Endothelial cell of hepatic sinusoid (primary cell): ENCODE measurements around the gene SARM1.

Source experiments
- in situ Hi-C: cut with HindIII; loops from 2 replicates; pipeline ENCODE4 v1.10.0; 2017; ENCODE audit warnings: low sequenced_read_pairs

Gene SARM1

DNA sequence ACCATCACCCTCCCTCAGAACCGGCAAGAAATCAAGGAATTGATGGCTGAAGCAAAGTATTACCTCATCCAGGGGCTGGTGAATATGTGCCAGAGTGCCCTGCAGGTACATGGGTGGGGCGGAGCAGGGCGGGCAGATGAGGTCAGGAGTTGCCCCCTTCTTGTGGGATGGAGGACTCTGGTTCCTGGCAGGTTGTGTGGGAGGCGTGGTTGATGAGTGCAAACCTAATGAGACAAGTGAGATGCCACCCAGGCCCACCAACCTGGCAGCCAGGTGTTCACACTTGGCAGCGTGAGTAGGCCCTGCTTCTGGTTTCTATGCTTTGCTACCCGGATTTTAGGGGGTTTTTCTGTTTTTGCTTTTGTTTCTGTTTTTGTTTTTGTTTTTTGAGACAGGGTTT is 31.1 kb upstream of the SARM1 start:
- in situ Hi-C loops: no loop called here

DNA sequence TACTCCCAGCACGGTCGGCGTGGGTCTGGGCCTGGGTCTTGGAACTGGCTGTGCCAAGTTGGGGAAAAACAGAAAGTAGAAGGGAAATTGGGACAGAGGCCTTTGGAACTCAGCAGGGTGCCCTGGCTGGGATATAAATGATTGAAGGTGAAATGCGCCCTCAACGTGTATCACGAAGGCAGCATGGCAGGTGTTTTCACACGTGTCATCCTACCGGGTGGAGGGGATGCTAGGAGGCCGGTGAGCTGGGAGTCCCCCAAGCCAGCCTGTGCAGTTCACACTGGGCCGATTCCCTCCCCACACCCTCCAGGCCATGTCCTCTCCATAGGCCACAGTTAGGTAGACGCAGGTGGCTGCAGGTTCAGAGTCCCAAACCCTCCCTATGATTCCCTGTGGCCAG is 30.0 kb upstream of the SARM1 start:
- in situ Hi-C loops: no loop called here

- in situ Hi-C loops: no loop called here
Measured at GRCh38 chr17:28342313-28342712, 29.2 kb upstream of the SARM1 start.

GRCh38 chr17:28343491-28343932 is 28.0 kb upstream of the SARM1 start:
- in situ Hi-C loops: no loop called here

- in situ Hi-C loops: no loop called here
Measured at GRCh38 chr17:28344011-28344410, 27.5 kb upstream of the SARM1 start.

GRCh38 chr17:28344435-28344901 is 27.0 kb upstream of the SARM1 start:
- in situ Hi-C loops: no loop called here

DNA sequence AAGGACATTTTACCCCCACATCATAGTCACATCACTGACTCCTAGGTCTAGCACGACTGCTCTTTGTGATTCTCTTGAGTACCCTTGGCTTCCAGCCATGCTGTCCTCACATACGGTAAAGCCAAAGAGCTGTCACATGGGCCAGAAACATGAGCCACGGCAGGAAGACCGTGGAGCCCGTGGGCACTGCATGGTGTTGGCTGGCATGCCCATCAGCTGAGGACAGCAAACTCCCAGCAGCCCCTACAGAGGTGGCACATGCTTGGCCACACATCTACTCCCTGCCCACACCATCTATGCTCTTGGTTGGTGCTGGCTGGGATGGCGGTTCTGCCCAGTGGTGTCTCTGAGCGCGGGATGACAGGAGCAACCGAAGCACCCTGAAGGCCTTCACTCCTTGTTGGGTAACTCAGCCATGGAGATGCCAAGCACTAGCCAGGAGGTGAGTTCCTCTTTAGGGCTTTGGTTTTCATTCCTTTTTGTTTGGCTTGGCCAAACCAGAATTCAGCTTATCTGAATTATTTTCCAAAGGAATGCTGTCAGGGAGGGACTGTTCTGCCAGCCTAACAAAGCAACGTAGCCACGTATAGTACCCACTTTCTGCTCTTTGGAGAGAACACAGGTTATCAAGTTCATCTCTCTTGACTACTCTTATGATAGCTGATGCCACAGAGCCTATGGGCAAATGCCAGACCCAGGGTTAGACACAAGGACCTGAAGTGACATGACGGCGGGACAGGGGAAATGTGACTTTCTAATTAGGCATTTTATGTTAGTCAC is 25.9 kb upstream of the SARM1 start:
- in situ Hi-C loops: no loop called here

GRCh38 chr17:28346199-28346580 is 25.3 kb upstream of the SARM1 start:
- in situ Hi-C loops: no loop called here

GRCh38 chr17:28346746-28347246 is 24.7 kb upstream of the SARM1 start:
- in situ Hi-C loops: no loop called here

GRCh38 chr17:28347261-28347891 is 24.1 kb upstream of the SARM1 start:
- in situ Hi-C loops: no loop called here

DNA sequence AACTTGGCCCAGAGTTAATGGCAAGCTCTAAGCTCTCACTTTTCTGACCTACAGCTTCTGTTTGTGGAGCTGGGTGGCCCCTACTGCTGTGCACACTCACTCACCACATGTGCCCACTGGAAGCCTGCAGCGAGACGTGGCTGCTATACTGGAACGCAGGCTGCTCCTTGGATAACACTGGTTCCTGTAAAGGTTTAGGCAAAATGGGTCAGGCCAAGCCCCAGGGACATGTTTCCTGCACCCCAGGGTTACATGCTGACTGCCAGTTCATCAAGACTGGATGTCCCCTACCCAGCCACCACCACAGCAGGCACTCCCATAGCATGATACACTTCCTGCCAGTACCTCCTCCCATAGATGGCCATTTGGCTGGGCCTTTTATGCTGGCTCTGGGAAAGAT is 22.5 kb upstream of the SARM1 start:
- in situ Hi-C loops: no loop called here

GRCh38 chr17:28350271-28350670 is 21.2 kb upstream of the SARM1 start:
- in situ Hi-C loops: no loop called here

- in situ Hi-C loops: loop anchor here (5.0 kb wide), 1 partner anchor 40 kb away; the partner anchor contains the start of gene TMEM97
Measured at GRCh38 chr17:28357061-28357900, 14.2 kb upstream of the SARM1 start, which contains the start of gene POLDIP2. TSS of gene POLDIP2 (minus strand) at chr17:28357527. CDS start at chr17:28357448, 79 bp downstream.

- in situ Hi-C loops: loop anchor here (5.0 kb wide), 1 partner anchor 41 kb away; the partner anchor contains the start of gene TMEM97
Measured at GRCh38 chr17:28357901-28358197, 13.6 kb upstream of the SARM1 start.

- in situ Hi-C loops: no loop called here
Measured at GRCh38 chr17:28363186-28363585, 8.3 kb upstream of the SARM1 start.

- in situ Hi-C loops: no loop called here
Measured at GRCh38 chr17:28363776-28364650, 7.5 kb upstream of the SARM1 start.

DNA sequence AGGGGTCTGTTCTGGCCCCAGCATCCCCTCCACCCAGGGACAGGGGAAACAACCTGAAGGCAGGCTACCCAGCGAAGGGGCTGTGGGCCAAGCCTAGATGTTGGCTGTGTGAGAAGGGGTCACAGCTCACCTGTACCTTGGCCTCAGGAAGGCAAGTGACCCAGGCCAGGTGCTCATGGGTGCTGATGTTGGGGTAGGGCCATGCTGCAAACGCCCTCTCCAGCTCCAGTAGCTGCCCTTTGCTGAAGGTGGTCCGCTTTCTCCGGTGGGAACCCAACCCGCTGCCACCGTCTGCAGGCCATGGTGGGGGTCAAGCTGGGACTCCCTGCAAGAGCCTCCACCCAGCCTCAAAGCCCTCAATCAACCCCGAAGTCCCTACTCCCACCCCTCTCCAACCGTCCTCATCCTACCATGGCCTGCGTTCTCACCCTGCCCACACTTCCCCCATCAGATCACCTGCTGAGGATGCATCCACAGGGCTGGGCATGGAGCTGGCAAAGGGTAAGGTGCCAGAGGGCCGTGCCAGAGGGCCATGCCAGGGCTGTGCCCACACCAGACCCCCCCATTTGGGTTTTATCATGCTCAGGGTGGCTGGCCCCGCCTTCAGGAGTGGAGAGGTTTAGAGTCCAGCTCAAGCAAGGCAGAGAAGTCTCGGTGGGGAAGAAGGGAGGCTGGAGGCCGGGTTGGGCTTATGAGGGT is 6.7 kb upstream of the SARM1 start, which contains the start of gene SEBOX:
Gene SEBOX, minus strand, starts transcription at position 535 of the 699 bp plus-strand sequence. Its CDS starts 48 bp downstream, at position 487.
- in situ Hi-C loops: no loop called here

GRCh38 chr17:28365487-28365886 is 6.0 kb upstream of the SARM1 start:
- in situ Hi-C loops: no loop called here

DNA sequence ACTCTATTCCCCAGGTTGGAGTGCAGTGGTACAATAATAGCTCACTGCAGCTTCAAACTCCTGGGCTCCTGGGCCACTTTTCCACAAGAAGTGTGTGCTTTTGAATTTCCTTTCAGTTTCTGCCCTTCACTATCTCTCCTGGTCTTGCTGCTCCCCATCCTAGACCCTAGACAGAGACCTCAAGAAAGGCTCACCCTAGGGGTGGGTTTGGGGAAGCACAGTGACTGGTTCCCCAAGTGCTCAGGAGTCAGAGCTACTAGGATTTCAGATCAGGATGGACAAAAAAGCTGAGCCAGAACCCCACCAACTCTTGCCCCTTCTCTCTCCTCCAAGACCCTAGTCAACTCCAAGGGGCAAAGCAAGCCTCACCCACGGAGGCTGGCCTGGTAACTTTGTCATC is 4.9 kb upstream of the SARM1 start:
- in situ Hi-C loops: no loop called here
